A549 treated with RU486 at 1 μM for 4 hours (cell line): ENCODE data around the gene REC8. TPM values are rescaled to one million over a fixed set of nuclear protein-coding genes. Genes with fewer than 3 reads are reported as not detected.

ENCODE experiments used
- total RNA-seq: library from RNA; stranded (reverse); fragments of 200-300 nt; extraction: Qiagen RNA extraction; gene quantifications from 5 replicates; pipeline ENCODE4 v1.2.3, GENCODE V29; 2022; ENCODE audit warnings: low read depth

Gene REC8
- 4.0 to 5.5 TPM (median 5.1 TPM) in 5 replicates for total RNA-seq

GRCh38 chr14:24171422-24172260 is at the start of gene REC8:
Gene REC8 (plus strand): TSS chr14:24172080. CDS start chr14:24172553, 473 bp downstream.

GRCh38 chr14:24130380-24130716 is 41.5 kb upstream of the REC8 start, which contains the start of gene FITM1:
Gene FITM1 (plus strand): TSS chr14:24130659. CDS start chr14:24131564, 905 bp downstream.

GRCh38 chr14:24135834-24136683 is 35.8 kb upstream of the REC8 start, which contains the start of gene PSME1:
Gene PSME1 (plus strand): TSS chr14:24136194. CDS start chr14:24136263, 69 bp downstream.

DNA sequence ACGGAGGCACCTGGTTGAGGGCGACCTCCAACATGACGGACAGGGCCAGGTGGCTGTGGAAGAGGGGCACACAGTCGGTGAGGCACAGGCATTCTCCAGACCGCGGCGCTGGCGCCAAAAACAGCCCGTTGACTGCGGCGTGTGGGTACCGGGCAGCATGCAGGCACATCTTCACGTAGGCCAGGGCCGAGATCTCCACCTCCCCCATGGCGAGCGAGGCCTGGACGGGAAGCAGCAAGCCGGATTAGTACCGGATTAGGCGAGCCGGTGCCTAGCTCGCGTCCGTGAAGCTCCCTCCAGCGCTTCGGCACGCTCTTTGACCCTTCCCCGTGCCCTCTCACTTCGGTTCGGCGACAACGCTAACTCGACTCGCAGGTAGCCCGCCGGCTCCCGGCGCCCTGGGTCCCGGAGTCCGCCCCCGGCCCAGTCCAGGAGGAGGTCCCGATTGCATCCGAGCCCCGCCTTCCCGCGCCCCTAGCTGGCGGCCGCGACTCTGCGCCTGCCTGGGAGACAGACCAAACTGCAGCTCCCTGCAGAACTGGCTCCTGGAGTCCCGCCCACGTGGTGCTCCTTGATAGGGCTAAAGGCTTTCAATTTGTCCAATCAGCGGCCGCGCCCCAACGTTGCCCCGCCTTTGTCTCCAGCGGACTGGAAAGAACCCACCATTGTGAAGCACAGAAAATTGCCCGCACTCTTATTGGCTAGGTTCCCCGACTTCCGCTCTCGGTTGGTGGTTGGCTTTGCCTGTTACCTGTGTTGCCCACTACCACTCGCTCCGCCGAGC is 30.6 kb upstream of the REC8 start, which contains the start of gene EMC9:
TSS of gene EMC9 (minus strand) at position 495 of the 784 bp plus-strand sequence. CDS start at position 208, 287 bp downstream.

DNA sequence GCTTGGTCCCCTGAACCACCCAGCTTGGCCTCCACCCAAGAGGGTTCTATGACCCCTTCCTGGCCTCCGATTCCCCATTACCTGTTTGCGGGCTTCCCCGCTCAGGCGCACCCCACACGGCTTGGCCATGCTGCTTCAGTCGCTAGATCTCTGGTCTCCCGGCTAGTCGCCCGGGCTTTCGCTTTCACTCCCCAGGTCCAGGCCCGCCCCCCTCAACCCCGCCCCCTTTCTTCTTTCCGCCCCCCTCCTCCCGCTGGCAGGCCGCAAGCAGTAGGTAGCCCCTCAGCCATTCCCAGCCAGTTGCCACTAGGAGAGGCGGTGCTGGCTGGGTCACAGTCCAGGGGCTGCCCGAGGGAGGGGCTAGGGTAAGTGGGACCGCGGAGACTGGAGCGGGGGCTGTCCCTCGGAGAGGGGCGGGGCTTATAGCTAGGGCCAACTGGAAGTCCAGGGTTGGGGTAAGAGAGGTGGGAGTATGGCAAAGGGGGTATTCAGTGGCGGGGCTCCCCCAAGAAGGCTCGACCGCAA is 25.4 kb upstream of the REC8 start, which contains the start of gene PSME2:
TSS of gene PSME2 (minus strand) at position 158 of the 525 bp plus-strand sequence. CDS start at position 129, 29 bp downstream.

DNA sequence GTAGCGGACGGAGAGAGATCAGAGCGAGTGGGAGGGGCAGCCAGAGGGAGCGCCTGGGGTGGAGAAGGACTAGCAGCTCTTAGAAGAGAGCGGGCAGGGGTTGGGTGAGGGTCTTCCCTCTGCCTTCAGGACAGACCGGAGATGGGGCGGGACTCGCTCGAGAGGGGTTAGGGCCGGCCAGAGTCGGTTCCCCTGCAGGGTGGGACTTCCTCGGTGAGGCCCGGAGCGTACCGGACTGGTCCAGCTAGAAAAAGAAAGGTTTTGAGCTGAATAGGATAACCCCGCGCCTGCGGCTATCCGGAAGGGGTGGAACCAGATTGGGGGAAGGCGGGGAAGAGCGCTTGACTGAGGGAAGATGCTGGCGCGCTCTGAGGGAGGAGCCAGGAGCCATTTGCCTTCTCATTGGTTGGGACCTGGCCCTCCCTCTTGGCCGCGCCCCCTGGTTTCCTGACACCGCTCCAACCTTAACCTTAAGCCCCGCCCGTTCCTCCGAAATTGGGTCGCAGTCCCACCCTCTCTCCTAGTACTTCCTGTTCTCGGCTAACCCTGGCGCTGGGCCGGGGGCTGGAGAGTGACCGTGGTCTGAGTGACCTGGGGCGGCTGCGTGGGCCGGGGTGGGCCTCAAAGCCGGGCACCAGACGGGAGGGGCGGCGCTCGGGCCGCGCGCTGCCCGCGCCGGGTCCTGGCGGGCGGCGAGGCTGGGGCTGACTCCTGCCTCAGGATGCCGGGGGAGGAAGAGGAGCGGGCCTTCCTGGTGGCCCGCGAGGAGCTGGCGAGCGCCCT is 24.7 kb upstream of the REC8 start, which contains the start of gene RNF31:
TSS of gene RNF31 (plus strand) at position 521 of the 783 bp plus-strand sequence. CDS start at position 722, 201 bp downstream.

DNA sequence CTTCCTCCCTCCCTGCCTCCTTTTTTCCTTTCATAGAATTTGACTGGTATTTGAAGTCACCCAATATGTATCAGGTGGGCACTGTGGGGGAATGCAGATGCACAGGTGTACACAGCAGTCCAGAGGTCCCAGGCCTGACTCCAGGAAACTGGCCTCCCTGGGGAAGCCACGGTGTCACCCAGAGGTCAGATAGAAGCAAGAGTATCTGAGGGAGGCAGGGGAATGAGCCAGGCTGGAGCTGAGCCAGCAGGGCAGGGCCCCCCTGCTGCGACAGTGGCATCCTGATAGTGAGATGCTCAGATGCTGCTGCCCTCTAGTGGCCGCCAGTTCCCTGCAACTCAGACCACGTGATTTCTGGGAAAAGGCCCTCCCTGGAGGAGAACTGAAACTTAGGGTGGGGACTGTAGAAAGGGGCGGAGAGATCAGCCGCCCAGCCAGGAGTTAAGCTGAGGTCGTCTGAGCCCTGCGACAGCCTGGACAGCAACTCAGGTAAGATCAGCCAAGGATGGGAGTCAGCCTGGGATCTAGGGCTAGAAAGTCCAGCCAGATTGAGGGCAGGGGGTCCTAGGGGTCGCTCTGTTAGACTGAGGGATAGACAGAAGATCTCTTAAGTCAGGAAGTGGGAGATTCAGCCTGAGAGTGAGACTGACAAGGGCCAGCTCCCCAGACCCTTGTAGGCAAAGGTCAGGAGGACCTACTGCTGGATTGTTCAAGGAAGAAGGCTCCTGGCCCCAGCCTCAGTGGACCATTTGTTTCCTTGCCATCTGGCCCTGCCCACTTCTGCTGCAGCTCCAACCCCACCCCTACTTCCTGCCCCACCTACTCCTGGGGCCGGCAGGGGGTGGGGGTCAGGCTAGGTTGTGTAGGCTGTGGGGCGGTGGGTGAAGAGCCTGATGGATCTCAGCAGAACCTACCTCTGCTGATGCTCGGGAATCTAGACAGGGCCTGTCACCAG is 10.8 kb upstream of the REC8 start, which contains the start of gene IRF9:
TSS of gene IRF9 (plus strand) at position 416 of the 955 bp plus-strand sequence. CDS start 880 bp downstream, outside the sequence.

GRCh38 chr14:24188251-24189058 is 16.6 kb downstream of the REC8 start, which contains the start of gene IPO4:
Gene IPO4 (minus strand): TSS chr14:24188816. CDS start chr14:24188787, 29 bp downstream.

GRCh38 chr14:24195186-24196070 is 23.5 kb downstream of the REC8 start, which contains the start of gene TM9SF1:
Gene TM9SF1 (minus strand): TSS chr14:24195441. CDS start chr14:24195019, 422 bp downstream.

DNA sequence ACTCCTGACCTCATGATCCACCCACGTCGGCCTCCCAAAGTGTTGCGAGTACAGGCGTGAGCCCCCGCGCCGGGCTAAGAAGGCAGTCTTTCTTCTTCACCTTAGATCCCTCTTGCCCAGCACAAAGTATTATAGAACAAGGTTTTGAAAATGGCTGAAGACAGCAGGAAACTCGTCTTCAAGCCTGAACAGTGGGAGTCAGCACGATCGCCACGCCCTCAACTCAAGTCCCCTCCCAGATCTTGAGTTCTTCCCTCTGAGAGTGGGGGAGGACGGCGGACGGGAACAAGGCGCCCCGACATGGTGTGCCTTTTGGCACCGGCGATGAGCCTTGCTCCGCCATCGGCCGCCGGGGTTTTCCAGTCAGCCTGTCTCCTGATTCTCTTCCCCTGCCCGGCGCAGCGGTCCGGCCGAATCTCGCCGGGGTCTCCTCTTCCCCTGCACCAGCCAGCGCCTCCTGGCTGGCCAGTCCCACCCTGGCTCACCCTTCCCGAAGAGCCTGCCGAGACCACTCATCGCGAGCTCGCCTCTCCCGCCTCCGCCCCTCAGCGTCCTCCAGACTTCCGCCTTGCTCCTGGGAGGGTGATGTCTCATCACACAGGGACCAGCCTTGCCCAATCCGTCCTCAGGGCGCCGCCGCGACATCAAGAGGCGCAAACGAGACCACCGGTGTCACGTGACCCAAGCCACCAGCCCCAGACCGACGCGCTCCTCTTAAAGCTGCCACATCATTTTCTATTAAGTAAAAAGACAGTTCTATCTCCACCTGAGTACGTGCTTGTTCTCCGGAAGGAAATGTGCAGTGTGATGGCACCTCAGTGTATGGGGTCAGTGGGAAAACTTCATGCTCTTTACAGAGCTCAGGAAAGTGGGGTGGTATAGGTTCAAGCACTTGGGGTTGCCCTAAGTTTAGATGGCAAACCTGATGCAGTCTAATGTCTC is 41.3 kb downstream of the REC8 start, which contains the start of gene CHMP4A:
TSS of gene CHMP4A (minus strand) at position 565 of the 942 bp plus-strand sequence. CDS start at position 516, 49 bp downstream.

GRCh38 chr14:24215495-24216344 is 43.8 kb downstream of the REC8 start, which contains the start of gene MDP1:
Gene MDP1 (minus strand): TSS chr14:24216066. CDS start chr14:24215955, 111 bp downstream.

